ENCODE measurements around the gene CDIP1. TPM values are rescaled to one million over a fixed set of nuclear protein-coding genes. Genes with fewer than 3 reads are reported as not detected.

CDIP1 gene
- total RNA-seq, 1 donor from 2014 or later = 7.8 TPM

DNA sequence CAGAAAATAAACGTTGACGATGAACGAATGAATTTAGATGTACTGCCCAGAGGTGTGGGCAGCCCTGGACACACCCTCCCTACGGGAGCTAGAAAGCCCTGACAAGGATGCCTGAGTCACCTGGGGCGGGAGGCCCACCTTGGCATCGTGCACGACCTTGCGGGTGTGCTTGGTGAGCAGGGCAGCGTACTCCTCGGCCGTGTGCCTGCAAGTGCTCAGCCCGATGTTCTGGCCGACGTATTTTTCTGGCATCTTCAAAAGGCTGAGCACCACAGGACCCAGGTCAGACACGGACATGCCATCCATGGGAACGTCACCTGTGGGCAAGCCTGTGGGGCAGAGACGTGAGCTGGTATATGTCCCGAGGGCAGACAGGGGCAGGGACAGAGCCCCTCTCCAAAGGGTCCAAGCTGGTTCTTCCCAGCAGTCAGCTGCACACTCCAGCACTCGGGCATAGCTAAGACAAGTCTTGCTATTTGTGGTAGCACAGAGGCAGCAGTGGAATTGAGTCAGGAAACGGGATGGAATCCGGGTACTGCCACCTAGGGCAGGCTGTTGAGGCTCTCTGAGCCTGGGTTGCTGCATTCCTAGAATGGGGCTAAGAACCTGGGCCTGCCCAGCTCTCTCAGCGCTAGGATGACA lies 74.9 kb downstream of the CDIP1 start:
- Histone ChIP-seq H3K36me3 (ENCODE audit: control insufficient read depth in 3 of 3, insufficient read depth in 3 of 3, low read length in 3 of 3) (peaks cover 0 to 16% (median 15%) of the 10 kb centered on the region in 3 donors), H3K4me3 (ENCODE audit: low read length in 3 of 3) (no peak overlapping the region), H3K27me3 (ENCODE audit: control insufficient read depth in 3 of 3, insufficient read depth in 3 of 3, low read length in 3 of 3) (no peaks in the 10 kb centered on the region), H3K4me1 (ENCODE audit: control insufficient read depth in 3 of 3, insufficient read depth in 3 of 3, low read length in 3 of 3) (no peaks in the 10 kb centered on the region), H3K9me3 (ENCODE audit: control insufficient read depth in 3 of 3, low read length in 3 of 3) (no peaks in the 10 kb centered on the region), H3K9ac (ENCODE audit: low read depth in 1 of 3, low read length in 3 of 3) (no peak overlapping the region), H3K27ac (ENCODE audit: low read depth, low read length) (no peak overlapping the region)

DNA sequence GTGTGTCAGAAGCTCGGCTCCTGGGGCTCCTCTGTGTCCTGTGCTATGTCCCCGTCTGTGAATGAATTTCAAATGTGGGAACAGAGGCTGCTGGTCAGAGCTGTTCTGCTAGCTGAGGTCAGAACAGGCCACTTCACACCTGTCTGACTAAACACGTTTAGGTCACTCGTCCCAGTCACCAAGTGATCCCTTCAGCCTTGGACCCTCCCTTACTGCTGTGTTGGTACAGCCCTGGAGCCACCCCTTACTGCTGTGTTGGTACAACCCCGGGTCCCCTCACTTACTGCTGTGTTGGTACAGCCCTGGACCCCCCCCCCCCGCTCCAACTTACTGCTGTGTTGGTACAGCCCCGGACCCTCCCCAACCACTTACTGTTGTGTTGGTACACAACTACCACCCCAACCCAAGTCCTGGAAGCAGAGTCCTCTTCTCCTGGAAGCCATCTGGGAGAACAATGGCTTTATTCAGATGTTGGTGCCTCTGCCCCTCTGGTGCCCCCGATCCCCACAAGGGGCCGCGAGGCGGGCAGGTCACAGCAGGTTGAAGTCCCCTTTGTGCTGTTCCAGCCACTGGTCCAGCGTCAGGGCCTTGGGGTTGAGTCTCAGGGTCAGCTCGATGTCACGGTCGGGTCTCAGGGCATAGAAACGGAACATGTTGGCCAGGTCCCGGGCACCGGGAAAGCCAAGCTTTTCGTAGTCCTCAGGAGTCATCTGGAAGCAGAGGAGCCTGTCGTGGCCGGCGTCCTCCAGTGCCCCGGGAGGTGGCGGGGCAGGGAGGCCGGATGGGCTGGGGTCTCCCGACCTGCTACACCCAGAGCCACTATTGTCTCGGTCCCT lies 77.1 kb downstream of the CDIP1 start:
- Histone ChIP-seq H3K27me3 (ENCODE audit: control insufficient read depth in 3 of 3, insufficient read depth in 3 of 3, low read length in 3 of 3) (no peaks in the 10 kb centered on the region), H3K27ac (ENCODE audit: low read depth, low read length) (no peak overlapping the region), H3K36me3 (ENCODE audit: control insufficient read depth in 3 of 3, insufficient read depth in 3 of 3, low read length in 3 of 3) (peaks cover 10 to 26% (median 20%) of the 10 kb centered on the region in 3 donors), H3K4me1 (ENCODE audit: control insufficient read depth in 3 of 3, insufficient read depth in 3 of 3, low read length in 3 of 3) (no peaks in the 10 kb centered on the region), H3K4me3 (ENCODE audit: low read length in 3 of 3) (no peak overlapping the region), H3K9me3 (ENCODE audit: control insufficient read depth in 3 of 3, low read length in 3 of 3) (no peaks in the 10 kb centered on the region), H3K9ac (ENCODE audit: low read depth in 1 of 3, low read length in 3 of 3) (no peak overlapping the region)

DNA sequence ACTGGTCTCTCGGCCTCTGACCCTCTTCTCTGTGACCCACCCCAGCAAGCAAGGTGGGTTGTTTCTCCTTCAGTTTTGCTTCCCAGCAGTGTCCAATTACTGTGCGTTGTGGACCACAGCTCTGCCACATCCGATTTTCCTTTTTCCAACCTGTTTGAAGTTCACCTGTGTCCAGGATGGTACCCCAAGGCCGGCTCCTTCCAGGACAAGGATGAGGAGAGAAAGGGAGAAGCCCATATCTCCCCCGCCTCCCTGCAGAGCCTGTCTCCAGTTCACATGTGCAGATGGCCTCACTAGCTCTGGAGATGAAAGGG lies 77.7 kb downstream of the CDIP1 start:
- Histone ChIP-seq H3K36me3 (ENCODE audit: control insufficient read depth in 3 of 3, insufficient read depth in 3 of 3, low read length in 3 of 3) (peaks cover 16 to 30% (median 25%) of the 10 kb centered on the region in 3 donors), H3K9ac (ENCODE audit: low read depth in 1 of 3, low read length in 3 of 3) (no peak overlapping the region), H3K4me3 (ENCODE audit: low read length in 3 of 3) (no peak overlapping the region), H3K27me3 (ENCODE audit: control insufficient read depth in 3 of 3, insufficient read depth in 3 of 3, low read length in 3 of 3) (no peaks in the 10 kb centered on the region), H3K9me3 (ENCODE audit: control insufficient read depth in 3 of 3, low read length in 3 of 3) (no peaks in the 10 kb centered on the region), H3K27ac (ENCODE audit: low read depth, low read length) (no peak overlapping the region), H3K4me1 (ENCODE audit: control insufficient read depth in 3 of 3, insufficient read depth in 3 of 3, low read length in 3 of 3) (no peaks in the 10 kb centered on the region)

Other genes with a start within 250 kb of the CDIP1 start
- 4.2 TPM for gene GLIS2, start 222.7 kb downstream of the CDIP1 start, total RNA-seq
- 32.9 TPM for gene PAM16, start 187.5 kb downstream of the CDIP1 start, total RNA-seq
- 13.0 TPM for gene VASN, start 166.9 kb downstream of the CDIP1 start, total RNA-seq
- 14.6 TPM for gene CORO7, start 122.2 kb downstream of the CDIP1 start, total RNA-seq
- gene DNAJA3, start 112.9 kb downstream of the CDIP1 start, total RNA-seq = 35.5 TPM
- 14.1 TPM for gene NMRAL1, start 64.1 kb downstream of the CDIP1 start, total RNA-seq
- gene HMOX2, start 62.4 kb downstream of the CDIP1 start, total RNA-seq = 31.8 TPM
- 0.52 TPM for gene C16orf96, start 17.6 kb upstream of the CDIP1 start, total RNA-seq
- 1.0 TPM for gene UBALD1, start 76.1 kb upstream of the CDIP1 start, total RNA-seq
- gene MGRN1, start 86.1 kb upstream of the CDIP1 start, total RNA-seq = 16.2 TPM
- 28.2 TPM for gene NUDT16L1, start 154.8 kb upstream of the CDIP1 start, total RNA-seq
- 15.1 TPM for gene ANKS3, start 195.5 kb upstream of the CDIP1 start, total RNA-seq
- 0.52 TPM for gene DNAAF8, start 195.8 kb upstream of the CDIP1 start, total RNA-seq
- gene ZNF500, start 228.4 kb upstream of the CDIP1 start, total RNA-seq = 6.8 TPM
- not detected for gene SEPTIN12, start 249.6 kb upstream of the CDIP1 start, total RNA-seq

Data from skeletal muscle tissue (tissue), 4 donors.